NCI-H128 (cell line): ENCODE data around the gene GPR143.
"Not testable (repeated sequence)": the region's sequence is repeated elsewhere in the genome, so short reads cannot be mapped to it uniquely, and the experiment has no call there.

ENCODE experiments used
- DNase-seq: peaks from one replicate; lab custom pipeline; 2025; ENCODE audit not compliant: unreplicated experiment; lab: John Stamatoyannopoulos, UW

GPR143 gene

GRCh38 chrX:9765737-9766097 is at the start of gene GPR143:
TSS of gene GPR143 (minus strand) at chrX:9765847. CDS start at chrX:9765817, 30 bp downstream.
- no peak for DNase-seq

DNA sequence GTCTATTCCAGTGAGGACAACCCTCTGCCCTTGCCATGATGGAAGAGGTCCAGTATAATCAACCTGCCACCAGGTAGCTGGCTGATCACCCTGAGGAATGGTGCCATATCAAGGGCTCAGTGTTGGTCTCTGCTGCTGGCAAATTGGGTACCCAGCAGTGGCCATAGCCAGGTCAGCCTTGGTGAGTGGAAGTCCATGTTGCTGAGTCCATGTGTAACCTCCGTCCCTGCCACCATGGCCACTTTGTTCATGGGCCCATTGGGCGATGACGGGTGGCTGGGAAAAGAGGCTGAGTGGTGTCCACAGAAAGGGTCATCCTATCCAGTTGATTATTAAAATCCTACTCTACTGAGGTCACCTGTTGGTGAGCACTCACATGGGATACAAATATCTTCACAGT is 45.4 kb upstream of the GPR143 start:
- not testable (repeated sequence) for DNase-seq

GRCh38 chrX:9809876-9810275 is 44.2 kb upstream of the GPR143 start:
- not testable (repeated sequence) for DNase-seq

DNA sequence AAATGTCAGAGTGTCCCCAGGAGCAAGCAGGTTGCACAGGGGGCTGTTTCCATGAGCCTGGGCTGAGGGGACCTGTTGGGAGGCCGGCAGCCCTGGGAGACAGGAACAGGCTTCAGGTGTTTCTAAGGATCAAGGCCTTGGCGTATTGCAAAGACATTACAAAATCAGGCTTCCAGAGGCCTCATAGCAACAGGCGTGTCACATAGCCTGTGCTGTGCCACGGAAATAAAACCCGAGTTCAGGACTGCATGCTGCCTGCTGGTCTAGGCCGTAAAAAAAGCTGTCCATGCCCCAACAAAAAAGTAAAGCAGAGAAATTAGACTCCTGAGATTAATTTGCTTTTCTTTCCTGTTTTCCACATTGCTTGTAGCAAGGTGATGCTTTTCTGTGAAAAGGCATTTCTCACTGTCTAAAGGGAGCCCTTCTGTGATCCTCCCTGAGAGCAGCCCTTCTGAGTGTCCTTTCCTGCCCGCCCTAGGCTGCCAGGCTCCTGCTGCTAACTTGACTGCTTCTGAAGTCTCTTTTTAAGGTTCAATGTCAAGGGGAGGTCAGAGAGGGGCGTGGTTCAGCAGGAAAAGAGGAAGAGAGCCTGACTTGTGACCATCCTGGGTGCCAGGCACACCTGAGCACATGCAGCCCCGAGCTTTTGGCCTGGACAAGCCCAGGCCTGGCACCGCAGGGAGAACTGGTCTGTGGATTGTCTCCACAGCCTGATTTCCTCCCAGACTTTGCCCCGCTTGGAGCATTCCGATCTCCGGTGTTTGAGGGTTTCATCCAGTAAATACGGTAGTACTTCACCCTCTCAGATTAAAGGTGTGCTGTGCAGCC is 41.9 kb upstream of the GPR143 start:
- no peak for DNase-seq

GRCh38 chrX:9805956-9806355 is 40.3 kb upstream of the GPR143 start:
- no peak for DNase-seq

DNA sequence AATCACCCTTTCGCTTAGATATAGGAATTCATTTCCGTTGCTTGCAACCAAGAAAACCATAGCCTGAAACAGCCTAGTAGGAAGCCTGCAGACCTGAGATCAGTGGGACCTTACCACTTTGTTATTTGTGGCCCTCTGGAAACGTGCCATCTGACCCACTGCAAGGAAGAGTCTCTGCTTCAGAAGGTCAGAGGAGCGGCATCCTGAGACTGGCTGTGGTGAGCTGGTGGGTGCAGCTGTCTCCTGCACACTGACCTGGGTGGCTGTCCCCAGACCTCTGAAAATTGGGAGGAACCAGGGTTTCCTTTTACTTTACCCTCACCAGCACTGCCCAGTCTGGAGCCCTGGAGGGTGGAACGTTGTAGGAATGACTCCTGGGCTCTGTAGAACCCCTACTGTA is 38.8 kb upstream of the GPR143 start:
- no peak for DNase-seq

- no peak for DNase-seq
Measured at GRCh38 chrX:9802737-9803136, 37.1 kb upstream of the GPR143 start.

- DNase-seq: no peak
Measured at GRCh38 chrX:9797384-9798360, 32.0 kb upstream of the GPR143 start.

- no peak for DNase-seq
Measured at GRCh38 chrX:9794495-9794894, 28.8 kb upstream of the GPR143 start.

GRCh38 chrX:9790866-9791265 is 25.2 kb upstream of the GPR143 start:
- DNase-seq: no peak

- DNase-seq: no peak
Measured at GRCh38 chrX:9789555-9789954, 23.9 kb upstream of the GPR143 start.

DNA sequence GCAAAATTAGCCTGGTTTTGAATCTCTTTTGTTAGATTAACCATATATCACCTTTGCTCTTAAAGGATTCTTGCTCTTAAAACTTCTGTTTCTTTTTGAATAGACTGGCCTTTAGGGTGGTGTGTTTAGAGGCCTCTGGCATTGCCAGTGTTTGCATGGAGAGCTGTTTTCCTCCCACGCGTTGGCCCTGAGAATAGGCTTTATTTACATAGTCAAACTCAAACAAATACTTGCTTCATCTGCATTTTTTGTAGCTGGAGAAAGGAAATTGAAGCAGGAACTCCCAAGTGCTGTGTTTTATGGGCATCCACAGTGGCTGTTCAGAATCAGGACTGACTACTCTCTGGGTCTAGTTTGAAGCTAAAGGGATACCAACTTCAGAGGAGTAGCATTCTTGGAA is 23.3 kb upstream of the GPR143 start:
- DNase-seq: no peak

GRCh38 chrX:9786798-9787635 is 21.4 kb upstream of the GPR143 start:
- DNase-seq: no peak

DNA sequence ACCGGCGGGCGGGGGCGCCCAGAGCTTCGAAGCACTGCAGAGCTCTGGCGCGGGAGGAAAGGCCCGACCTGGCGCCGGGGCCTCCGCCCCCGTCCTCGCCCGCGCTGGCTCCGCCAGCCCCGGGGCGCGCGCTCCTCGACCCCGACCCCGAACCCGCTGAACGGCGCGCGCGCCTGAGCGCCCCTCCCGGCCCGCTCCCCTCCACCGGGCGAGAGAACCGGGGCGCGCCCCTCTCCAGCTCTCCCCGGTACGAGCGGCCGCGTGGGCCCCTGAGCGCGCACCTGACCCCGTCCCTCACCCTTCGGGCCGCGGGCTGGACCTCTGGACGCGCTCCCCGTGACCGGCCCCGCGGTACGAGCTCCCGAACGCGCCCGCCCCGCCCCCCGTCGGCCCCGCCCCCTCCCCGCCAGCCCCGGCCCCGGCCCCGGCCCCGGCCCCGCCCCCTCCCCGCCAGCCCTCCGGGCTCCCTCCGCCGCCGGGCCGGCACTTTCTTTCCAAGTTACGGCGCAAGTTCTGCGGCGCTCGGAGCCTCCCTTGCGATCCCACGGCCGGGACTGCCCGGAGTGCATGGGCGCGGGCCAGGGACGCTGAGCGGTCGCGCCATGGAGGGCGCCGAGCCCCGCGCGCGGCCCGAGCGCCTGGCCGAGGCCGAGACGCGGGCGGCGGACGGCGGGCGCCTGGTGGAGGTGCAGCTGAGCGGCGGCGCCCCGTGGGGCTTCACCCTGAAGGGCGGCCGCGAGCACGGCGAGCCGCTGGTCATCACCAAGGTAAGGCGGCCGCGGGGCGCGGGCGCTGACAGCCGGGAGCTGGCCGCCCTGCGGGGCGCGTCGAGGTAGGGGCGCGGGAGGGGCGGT is 20.5 kb upstream of the GPR143 start, which contains the start of gene SHROOM2:
Gene SHROOM2, plus strand, starts transcription at position 486 of the 854 bp plus-strand sequence. Its CDS starts 117 bp downstream, at position 603.
- no peak for DNase-seq

DNA sequence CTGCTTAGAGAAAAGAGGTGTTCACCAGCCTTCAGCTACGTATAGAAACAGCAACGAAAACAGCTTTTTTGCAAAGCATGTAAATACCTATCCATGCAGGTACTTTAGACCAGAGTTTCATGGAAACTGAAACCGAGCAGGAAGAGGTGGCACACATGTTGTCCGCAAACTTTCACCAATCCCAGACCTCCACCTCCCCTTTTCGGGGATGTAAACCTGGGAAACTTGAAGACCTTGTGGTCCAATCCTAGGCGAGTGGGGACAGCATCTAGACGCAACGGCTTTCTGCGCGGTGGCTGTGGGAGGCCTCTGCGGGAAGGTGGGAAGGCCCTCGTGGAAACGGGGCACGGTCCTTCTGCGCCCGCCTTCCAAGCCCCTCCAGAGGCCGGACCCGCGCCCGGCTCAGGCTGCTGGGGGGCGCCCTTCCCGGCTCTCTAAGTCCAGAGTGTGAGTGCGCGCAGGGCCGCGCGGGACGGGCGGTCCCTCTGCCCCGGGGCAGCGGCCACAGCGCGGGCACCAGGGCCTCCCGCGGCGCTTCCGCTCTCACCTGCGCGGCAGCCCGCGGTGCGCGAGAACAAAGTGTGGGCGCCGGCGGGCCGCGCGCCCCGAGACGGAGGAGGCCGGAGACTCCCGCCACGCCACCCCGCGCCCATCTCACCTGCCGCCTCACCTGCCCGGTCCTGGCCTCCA is 19.8 kb upstream of the GPR143 start:
- DNase-seq: no peak

DNA sequence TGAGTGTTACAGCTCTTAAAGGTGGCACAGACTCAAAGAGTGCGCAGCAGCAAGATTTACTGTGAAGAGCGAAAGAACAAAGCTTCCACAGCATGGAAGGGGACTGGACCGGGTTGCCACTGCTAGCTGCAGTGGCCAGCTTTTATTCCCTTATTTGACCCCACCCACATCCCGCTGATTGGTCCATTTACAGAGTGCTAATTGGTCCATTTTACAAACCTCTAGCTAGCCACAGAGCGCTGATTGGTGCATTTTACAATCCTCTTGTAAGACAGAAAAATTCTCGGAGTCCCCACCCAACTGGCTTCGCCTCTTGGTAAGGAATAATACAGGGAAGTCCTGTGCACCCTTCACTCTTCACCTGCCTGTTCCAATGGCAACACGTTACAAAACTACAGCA is 18.7 kb upstream of the GPR143 start:
- no peak for DNase-seq

- no peak for DNase-seq
Measured at GRCh38 chrX:9781941-9782340, 16.3 kb upstream of the GPR143 start.

DNA sequence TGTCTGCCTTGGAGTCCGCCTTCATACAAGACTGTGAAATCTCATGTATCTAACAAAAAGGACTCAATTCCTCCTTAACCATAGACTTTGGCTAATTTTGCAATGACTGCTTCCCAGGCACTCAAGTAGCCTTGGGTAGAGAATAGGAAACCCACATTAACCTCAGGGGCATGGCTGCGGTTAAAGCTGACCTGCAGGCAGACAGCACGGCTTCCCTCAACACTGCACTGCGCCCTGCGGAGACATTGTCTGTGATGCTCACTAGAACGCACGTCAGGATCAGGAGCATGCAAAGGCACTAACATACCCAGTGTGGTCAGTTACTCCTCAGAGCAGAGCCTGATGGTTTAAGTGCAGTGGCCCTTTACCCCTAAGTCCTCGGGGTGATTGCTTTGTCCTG is 10.3 kb upstream of the GPR143 start:
- DNase-seq: no peak

- no peak for DNase-seq
Measured at GRCh38 chrX:9772943-9773342, 7.3 kb upstream of the GPR143 start.
